Measurements from ENCODE around the gene TIE1. TPM values are rescaled to one million over a fixed set of nuclear protein-coding genes. Genes with fewer than 3 reads are reported as not detected.

The TIE1 gene
- polyA plus RNA-seq, 4 donors: 31.5 to 57.9 (median 48.6) TPM

DNA sequence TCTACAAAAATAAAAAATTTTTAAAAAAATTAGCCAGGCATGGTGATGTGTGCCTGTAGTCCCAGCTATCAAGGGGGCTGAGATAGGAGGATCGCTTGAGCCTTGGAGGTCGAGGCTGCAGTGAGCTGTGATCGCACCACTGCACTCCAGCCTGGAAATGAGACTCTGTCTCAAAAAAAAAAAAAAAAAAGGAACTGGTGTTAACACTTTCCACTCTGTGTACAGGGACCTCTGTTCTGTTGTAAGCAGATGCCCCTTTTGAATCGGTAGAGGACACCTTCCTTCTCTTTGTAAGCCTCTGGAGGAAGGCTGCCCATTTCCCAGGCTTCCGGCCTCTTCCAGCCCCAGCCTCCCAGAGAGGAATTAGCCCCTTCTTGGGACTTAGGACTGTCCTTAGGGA is 8.1 kb upstream of the TIE1 start:
- no peak for DNase-seq (ENCODE audit: low read depth in 4 of 4, low spot score in 3 of 4)

DNA sequence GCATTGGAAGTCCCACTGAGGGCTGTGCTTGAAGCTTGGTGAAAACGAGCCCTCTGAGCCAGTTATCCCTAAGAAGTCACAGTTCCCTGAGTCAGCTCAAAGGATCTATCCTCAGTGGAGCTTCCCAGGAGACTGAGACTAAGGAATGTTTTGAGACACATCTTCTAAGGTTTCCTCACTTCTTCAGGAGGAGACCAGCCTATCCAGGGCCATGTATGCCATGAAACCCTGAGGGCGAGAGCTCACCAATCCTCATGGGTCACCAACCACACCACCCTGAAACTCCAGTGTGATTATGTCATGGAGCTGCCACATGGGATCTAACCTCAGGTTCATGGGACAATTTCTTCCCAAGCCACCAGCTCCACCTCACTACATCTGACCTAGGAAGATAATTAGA is 7.6 kb upstream of the TIE1 start:
- DNase-seq (ENCODE audit: low read depth in 4 of 4, low spot score in 3 of 4): no peak

DNA sequence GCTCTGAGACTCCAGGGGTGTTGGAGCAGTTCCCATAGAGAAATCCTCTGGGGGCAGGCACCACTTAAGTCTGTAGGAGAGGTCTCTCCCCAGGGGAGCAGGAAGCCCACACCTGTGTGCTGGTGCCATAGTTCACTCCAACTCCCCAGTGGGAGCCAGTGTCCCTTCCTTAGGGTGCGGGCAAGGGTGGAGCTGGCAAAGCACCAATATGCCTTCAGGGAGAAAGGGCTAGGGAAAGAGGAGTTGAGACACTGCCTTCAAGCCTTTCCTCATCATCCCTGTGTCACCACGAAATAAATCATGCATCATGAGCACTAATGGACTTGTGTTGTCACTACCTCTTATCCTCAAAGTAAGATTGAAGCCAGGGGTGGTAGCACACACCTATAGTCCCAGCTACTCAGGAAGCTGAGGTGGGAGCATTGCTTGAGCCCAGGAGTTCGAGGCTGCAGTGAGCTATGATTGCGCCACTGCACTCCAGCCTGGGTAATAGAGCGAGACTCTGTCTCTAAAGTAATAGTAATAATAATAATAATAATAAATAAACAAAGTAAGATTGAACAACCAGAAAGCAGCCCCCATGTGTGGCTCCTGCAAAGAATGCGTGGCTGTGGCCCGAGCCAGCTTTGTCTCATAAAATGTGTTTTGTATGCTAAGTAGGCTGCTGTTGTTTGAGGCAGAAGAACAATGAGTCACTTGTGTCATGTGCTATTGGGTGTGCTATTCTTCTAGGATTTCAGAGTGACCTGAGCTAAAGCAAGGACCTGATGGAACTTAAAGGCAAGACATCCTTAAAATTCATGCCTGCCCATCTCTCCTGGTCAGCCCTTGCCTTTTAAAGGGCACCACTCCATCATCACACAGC is 6.7 kb upstream of the TIE1 start:
- DNase-seq (ENCODE audit: low read depth in 4 of 4, low spot score in 3 of 4): no peak

DNA sequence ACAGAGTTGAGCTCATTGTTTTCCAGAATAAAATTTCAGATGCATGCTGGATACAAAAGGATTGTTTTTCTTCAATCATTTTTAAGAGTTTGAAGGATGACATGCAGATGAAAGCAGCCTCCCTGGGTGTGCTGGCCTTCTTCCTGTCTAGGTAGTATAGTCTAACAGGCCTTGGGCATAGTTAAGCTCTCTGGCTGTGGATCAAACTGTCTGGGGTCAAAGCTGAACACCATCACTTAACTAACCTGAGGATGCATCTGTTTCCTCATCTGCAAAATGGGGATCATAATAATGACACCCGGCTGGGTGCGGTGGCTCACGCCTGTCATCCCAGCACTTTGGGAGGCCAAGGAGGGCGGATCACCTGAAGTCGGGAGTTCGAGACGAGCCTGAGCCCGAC is 6.0 kb upstream of the TIE1 start:
- DNase-seq (ENCODE audit: low read depth in 4 of 4, low spot score in 3 of 4): no peak

DNA sequence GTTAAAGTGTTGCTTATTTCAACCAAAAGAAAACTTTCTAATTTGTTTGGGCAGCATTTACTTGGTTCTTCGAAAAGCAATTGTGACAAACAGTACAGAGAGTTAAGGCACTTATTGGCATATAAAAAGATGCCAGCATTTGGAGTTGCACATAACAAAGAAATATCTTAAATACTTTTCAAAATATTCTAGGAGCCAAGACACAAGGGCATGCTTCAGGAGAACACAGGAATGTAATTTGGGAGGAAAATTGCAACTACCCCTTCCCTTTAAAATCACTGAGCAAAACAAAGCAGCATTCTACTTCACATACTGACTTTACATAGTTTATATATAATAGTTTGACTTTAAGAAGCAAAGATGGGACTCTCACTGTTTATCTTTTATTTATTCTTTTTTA is 4.6 kb upstream of the TIE1 start:
- DNase-seq (ENCODE audit: low read depth in 4 of 4, low spot score in 3 of 4): no peak

DNA sequence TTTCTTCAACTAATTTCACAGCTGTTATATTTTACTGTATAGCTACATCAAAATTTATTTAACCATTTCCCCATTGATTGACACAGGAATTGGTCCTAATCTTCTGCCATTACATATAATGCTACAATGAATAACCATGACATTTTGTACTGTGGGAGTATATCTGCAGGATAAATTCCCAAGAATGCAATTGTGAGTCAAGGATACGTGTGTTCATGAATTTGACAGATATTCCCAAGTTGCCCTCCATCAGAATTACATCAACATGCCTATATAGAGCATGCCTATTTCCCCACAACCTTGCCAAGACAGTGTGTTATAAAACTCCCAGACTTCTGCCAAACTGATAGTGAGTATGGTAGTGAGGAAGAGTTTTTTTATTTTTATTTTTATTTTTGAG is 2.7 kb upstream of the TIE1 start:
- DNase-seq (ENCODE audit: low read depth in 4 of 4, low spot score in 3 of 4): no peak

DNA sequence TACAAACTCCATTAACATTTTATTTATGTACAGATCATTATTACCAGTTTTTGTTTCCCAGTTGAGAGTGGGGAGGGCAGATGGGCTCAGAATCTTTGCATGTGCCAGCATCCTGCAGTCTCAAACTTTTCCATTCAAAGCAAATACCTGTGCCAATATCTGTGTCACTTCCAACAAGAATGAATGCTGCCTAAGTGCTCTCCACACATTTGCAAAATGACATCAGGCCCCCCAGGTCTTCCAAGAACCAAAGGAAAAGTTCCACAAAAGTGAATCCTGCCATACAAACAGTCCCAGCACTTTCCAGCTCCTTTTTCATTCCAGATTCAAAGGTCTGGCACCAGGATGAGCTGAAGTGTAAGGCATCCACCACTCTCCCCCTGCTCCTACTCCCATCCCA is 1.7 kb upstream of the TIE1 start:
- no peak for DNase-seq (ENCODE audit: low read depth in 4 of 4, low spot score in 3 of 4)

DNA sequence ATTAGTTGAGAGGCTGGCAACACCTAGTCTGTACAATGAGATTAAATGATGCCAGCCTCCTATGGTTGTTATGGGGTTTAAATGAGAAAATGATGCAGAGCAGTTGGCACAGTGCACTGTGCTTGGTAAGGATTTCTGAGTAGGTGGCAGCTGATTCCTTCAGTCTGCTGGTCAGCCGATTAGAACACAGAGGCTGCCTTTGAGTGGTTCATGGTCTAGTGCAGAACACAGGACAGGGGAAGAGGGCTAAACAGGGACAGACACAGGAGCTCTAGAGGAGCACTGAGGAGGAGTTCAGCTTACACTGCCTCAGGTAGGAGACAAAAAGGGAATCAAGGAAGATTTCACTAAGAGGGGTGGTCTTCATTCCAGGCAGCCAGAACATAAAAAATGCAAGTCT is 1.4 kb downstream of the TIE1 start:
- DNase-seq (ENCODE audit: low read depth in 4 of 4, low spot score in 3 of 4): no peak

DNA sequence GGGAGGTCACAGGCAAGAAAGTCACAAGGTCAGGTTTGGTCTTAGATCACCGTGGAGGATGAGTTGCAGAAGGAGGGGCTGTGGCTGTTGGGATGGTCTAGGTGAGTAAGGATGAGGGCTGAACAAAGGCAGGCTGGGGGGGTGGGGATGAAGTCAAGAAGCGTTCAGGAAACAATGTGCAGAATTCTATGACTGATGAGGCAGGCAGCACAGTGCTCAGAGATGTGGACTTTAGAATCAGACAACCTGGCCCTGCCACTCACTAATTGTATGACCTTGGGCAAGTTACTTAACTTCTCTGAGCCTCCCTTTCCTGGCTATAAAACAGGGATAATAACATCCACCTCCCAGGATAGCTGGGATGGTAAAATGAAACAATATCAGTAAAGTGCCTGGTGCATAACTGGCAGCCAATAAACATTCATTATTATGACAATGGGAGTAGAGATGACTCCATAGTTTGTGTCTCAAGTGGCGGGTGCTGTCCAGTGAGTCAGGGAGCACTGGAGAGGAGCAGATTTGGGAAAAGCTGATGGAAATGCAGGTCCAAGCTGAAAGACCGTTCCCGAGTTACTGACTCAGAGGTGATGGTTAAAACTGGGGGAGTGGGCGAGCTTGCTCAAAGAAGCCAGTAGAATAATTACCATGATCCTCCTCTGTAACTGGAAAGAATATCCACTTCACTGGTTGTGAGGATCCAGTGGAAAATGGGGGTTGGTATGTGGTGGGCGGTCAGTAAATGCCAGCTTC is 2.1 kb downstream of the TIE1 start:
- DNase-seq (ENCODE audit: low read depth in 4 of 4, low spot score in 3 of 4): no peak

DNA sequence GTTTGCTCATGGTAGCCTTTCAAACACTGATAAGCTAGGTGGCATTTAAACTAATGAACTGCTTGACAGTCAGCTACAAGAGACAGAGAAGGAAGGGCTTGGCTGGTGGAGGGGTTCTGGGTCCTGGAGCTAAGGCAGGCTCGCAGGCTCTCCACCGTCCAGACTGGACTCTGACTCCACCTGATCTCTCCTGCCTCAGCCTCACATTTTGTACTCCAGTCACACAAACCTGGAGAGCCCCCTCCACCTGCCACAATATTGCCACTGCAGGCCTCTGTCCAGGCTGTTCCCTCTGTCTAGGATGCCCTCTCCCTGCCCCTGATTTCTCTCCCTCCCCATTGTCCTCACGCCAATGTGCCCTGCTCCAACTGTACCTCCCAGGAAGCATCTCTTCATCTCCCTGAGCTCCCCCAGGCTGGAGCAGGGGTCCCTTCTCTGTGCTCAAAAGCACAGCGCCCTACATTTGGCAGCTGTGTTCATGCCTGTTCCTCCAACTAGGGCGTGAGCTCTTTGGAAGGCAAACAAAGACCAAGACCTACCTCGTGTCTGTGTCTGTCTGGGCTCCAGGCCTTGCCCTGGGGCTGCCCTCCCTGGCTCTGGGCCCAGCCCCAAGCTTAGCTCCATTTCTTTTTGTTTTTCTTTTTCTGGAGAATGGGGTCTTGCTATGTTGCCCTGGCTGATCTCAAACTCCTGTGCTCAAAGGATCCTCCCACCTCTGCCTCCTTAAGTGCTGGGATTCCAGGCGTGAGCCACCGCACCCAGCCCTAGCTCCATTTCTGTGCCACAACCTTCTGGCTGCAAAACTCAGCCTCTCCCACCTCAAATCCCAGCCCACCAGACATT is 2.9 kb downstream of the TIE1 start:
- no peak for DNase-seq (ENCODE audit: low read depth in 4 of 4, low spot score in 3 of 4)

DNA sequence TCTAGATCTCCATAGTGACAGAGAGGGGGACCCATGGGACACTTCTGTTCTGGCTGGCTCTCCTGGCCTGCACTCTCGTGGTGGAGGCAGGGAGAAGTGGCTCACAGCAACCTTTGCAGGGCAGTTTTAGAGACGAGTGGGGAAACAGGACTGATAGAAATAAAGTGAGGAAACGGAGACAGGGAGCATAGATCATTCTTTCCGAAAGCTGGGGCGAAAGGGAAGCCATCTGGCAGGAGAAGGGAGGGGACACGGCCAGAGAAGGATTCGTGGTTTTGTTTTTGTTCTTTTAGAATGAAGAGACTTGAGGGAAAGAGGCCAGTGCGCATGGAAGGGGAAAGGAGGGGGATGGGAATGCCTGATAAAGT is 3.5 kb downstream of the TIE1 start:
- DNase-seq (ENCODE audit: low read depth in 4 of 4, low spot score in 3 of 4): no peak

DNA sequence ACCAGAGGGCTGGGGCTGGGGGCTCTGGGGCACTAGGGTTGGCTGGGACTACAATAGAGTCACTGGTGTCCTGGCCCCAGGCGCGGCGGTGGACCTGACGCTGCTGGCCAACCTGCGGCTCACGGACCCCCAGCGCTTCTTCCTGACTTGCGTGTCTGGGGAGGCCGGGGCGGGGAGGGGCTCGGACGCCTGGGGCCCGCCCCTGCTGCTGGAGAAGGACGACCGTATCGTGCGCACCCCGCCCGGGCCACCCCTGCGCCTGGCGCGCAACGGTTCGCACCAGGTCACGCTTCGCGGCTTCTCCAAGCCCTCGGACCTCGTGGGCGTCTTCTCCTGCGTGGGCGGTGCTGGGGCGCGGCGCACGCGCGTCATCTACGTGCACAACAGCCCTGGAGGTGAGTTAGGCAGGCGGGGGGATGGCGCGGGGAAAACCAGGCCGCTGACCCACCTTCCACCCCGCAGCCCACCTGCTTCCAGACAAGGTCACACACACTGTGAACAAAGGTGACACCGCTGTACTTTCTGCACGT is 4.1 kb downstream of the TIE1 start:
- no peak for DNase-seq (ENCODE audit: low read depth in 4 of 4, low spot score in 3 of 4)

DNA sequence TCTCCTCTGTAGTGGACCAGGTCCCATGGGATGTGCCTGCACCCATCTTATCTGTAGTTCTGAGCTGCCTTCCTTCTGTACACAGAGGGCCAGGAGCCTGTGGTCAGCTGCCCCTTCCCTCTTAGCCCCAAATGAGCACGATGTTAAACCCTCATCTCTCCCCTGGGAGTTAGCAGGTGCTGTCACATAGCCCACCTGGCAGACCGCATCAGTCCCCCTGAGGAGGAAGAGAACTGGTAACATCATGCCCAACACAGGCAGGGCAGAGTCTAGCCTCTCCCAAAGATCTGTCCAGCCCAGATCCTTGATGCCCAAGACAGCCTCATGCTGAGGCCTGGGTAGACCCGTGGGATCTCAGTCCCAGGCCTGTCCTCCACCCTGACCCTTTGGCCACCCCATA is 4.7 kb downstream of the TIE1 start:
- DNase-seq (ENCODE audit: low read depth in 4 of 4, low spot score in 3 of 4): no peak

DNA sequence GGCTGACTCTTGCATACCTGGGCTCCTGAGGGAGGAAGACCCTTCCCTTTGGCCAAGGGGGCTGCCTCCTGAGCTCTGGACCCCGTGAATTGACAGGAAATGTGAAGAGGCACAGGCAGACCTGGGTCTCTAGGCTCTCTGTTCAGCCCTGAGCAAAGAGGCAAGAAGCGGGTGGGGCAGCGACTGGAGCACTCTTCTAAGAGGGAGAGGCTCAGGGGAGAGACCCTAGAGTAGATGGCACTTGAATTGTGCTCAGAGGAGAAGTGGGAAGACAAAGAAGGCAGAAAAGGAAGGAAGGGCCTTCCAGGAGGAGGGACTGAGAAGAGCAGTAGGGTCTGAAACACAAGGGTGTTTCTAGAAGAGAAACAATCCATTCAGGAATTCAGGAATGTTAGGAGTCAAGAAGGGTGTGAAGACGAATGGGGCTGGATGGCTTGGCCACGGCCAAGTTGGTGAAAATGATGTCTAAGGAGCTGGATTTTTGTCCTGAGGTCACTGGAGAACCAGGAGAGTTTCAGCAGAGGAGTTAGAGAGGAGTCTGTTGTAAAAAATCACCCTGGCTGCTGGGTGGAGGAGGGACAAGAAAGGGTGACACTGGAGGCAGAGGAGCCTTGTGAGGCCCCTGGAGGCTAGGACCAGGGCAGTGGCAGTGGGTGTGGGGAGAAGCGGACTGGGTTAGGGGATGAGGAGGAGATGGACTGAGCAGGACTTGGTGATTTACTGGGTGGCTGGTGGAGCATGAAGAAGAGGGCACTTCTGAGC is 5.3 kb downstream of the TIE1 start:
- DNase-seq (ENCODE audit: low read depth in 4 of 4, low spot score in 3 of 4): no peak

DNA sequence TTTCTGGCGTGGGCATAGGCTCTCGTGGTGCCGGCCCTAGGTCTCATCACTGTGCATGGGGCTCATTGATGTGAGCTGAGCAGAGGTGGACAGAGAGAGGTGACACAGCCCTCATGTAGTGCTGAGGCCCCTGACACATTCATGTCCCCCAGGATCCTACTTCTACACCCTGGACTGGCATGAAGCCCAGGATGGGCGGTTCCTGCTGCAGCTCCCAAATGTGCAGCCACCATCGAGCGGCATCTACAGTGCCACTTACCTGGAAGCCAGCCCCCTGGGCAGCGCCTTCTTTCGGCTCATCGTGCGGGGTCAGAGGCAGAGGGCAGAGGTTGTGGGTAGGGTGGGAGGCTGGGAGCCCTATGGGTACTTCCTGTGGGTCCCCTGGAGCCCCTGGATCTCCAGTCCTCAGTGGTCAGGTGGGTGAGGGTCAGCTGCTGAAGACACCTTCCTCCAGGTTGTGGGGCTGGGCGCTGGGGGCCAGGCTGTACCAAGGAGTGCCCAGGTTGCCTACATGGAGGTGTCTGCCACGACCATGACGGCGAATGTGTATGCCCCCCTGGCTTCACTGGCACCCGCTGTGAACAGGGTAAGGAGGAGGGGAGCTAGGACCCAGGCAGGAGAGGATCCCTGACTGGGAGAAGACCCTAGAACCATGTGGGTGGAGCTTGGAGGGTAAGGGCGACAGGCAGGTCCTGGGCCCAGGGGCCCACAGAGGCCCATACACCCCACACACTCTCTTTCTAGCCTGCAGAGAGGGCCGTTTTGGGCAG is 6.1 kb downstream of the TIE1 start:
- DNase-seq (ENCODE audit: low read depth in 4 of 4, low spot score in 3 of 4): no peak

DNA sequence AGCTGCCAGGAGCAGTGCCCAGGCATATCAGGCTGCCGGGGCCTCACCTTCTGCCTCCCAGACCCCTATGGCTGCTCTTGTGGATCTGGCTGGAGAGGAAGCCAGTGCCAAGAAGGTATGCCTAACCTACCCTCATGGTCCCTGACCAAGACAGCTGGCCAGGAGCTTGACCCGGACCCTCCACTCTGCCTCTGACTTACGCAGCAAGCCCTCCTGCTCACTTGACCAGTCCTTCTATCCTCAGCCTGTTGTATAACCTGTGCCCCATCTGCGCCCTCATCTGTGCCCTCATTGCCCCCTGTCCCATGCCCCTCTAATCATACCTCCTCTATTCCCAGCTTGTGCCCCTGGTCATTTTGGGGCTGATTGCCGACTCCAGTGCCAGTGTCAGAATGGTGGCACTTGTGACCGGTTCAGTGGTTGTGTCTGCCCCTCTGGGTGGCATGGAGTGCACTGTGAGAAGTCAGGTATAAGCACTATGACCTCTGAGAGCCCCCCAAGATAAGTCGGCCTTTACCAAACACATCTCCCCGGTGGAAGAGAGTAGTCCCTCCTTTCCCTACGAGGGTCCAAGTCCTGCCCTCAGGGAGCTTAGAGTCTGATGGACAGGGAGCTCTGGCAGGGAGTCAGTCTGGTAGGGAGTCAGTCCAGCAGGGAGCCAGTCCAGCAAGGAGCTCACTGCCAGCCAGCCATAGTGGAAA is 6.8 kb downstream of the TIE1 start:
- no peak for DNase-seq (ENCODE audit: low read depth in 4 of 4, low spot score in 3 of 4)

DNA sequence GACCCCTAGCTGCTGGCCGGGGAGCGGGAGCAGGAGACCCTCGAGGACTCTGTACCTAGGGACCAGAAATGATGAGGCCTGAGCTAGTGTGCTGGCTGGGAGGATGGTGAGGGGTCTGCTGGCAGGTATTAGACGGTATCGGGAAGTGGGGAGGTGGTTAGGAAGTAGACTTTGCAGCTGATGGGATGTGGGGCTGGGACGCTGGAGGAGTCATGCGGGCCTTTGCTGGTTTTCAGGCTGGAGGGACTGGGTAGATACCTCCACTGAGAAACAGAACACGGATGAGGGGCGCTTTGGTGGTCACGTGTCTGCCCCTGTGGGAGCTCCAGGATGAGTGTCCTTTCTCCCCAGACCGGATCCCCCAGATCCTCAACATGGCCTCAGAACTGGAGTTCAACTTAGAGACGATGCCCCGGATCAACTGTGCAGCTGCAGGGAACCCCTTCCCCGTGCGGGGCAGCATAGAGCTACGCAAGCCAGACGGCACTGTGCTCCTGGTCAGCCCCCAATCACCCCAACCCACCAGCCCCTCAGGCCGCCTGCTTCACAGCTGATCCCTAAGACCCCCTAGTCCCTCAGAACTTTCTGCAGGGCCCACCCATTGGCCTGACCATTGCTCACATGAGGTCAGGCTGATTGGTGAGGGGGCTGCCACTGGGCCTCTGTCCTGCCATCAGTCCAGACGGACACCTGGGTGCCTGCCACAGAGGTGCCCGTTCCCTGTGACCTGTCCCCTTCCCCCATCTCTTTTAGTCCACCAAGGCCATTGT is 8.0 kb downstream of the TIE1 start:
- no peak for DNase-seq (ENCODE audit: low read depth in 4 of 4, low spot score in 3 of 4)

DNA sequence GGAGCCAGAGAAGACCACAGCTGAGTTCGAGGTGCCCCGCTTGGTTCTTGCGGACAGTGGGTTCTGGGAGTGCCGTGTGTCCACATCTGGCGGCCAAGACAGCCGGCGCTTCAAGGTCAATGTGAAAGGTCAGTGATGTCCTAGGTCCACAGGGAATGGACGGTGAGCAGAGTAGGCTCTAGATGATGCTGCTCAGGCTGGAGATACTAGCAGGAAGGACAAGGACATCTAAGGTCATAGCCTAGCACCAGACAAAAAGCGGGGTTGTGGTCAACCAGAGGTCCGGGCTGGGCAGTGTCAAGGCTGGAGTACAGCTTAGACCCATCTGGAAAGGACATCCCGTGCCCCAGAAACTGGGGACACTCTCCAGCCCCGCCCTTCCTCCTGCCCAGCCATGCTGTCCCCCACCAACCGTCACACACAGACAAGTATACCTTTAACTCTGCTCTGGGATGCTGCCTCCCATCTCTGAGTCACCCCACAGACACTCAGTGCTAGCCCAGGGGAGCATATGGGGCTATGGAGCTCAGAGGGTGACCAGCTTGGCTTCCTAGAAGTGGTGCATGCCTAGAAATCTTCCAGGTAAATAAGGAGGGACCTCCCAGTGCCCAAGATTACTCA is 8.7 kb downstream of the TIE1 start:
- DNase-seq (ENCODE audit: low read depth in 4 of 4, low spot score in 3 of 4): no peak

All from left renal pelvis (tissue), 4 donors.